HG03039 (cell line): ENCODE data around the gene LRRC17.

ENCODE experiments used
- ATAC-seq: cut with Tn5 transposase; IDR thresholded peaks from one replicate; pipeline ENCODE4 v1.9.1; 2021; ENCODE audit warnings: mild to moderate bottlenecking, moderate library complexity; ENCODE audit not compliant: unreplicated experiment

LRRC17 gene

GRCh38 chr7:102983602-102984001, 70.8 kb downstream of the LRRC17 start:
- no peak for ATAC-seq

GRCh38 chr7:102985176-102985783, 72.5 kb downstream of the LRRC17 start:
- no peak for ATAC-seq

GRCh38 chr7:102988088-102988487, 75.3 kb downstream of the LRRC17 start:
- no peak for ATAC-seq

GRCh38 chr7:102988631-102989560, 76.1 kb downstream of the LRRC17 start:
- no peak for ATAC-seq

GRCh38 chr7:102990642-102991041, 77.8 kb downstream of the LRRC17 start:
- ATAC-seq, result no peak

- no peak for ATAC-seq
These were observed 78.3 kb downstream of the LRRC17 start for GRCh38 chr7:102991077-102991539.

- no peak for ATAC-seq
These were observed 78.9 kb downstream of the LRRC17 start for GRCh38 chr7:102991540-102992214.

GRCh38 chr7:102992509-102992937, 79.7 kb downstream of the LRRC17 start:
- ATAC-seq, result no peak

GRCh38 chr7:102992938-102993717, 80.3 kb downstream of the LRRC17 start:
- ATAC-seq, result no peak

GRCh38 chr7:102993718-102994029, 80.9 kb downstream of the LRRC17 start:
- ATAC-seq, result no peak

GRCh38 chr7:102994567-102994966, 81.8 kb downstream of the LRRC17 start:
- ATAC-seq, result no peak
